Activated naive CD4-positive, alpha-beta T cell treated with anti-CD3 and anti-CD28 coated beads, Interleukin-2, amount 50 U/mL, for 72 hours (primary cell): ENCODE data around the gene DAPL1. TPM values are rescaled to one million over a fixed set of nuclear protein-coding genes. Genes with fewer than 3 reads are reported as not detected.
"Not testable (repeated sequence)": the region's sequence is repeated elsewhere in the genome, so short reads cannot be mapped to it uniquely, and the experiment has no call there.

Source experiments
- ATAC-seq, 2 donors: fragments of 150-1000 bp; cut with Tn5 transposase; 2 replicates each; pipeline ENCODE4 v1.10.0; 2021; ENCODE audit warnings: mild to moderate bottlenecking in 2 of 2, moderate library complexity in 2 of 2
- DNase-seq, 2 donors: peaks; one replicate each; pipeline ENCODE4 v3.0.0; 2021 to 2022; ENCODE audit warnings: low spot score in 2 of 2
- H3K27ac Mint-ChIP-seq, 2 donors: one replicate each; pipeline ENCODE4 v1.8.0; 2022; ENCODE audit warnings: mild to moderate bottlenecking in 2 of 2, mixed read lengths in 2 of 2
- H3K36me3 Mint-ChIP-seq, 2 donors: one replicate each; pipeline ENCODE4 v1.8.0; 2022; ENCODE audit warnings: mixed read lengths in 2 of 2
- H3K9me3 Mint-ChIP-seq, 2 donors: one replicate each; pipeline ENCODE4 v1.8.0; 2022; ENCODE audit warnings: mixed read lengths in 2 of 2
- total RNA-seq, 2 donors: library from RNA; stranded (reverse); gene quantifications; one replicate each; pipeline ENCODE4 v1.2.3, GENCODE V29; 2022

The DAPL1 gene
- total RNA-seq, 2 donors from 2014 or later, result not detected

GRCh38 chr2:158835431-158835830, 40.3 kb downstream of the DAPL1 start:
- no peak for ATAC-seq
- DNase-seq, result no peak
- Mint-ChIP-seq H3K36me3 (no peaks in the 10 kb centered on the region), H3K9me3 (no peaks in the 10 kb centered on the region), H3K27ac (no peak overlapping the region)

- no peaks in the 10 kb centered on the region for H3K9me3 Mint-ChIP-seq
- ATAC-seq (no peak), DNase-seq (no peak)
- no peak overlapping the region for H3K27ac Mint-ChIP-seq
- no peaks in the 10 kb centered on the region for H3K36me3 Mint-ChIP-seq
Observed at GRCh38 chr2:158837645-158838044, 42.5 kb downstream of the DAPL1 start.

GRCh38 chr2:158841850-158842249, 46.7 kb downstream of the DAPL1 start:
- DNase-seq (no peak), ATAC-seq (no peak)
- H3K27ac Mint-ChIP-seq, result no peak overlapping the region
- H3K36me3 Mint-ChIP-seq, result no peaks in the 10 kb centered on the region
- H3K9me3 Mint-ChIP-seq, result no peaks in the 10 kb centered on the region

GRCh38 chr2:158845444-158845843, 50.3 kb downstream of the DAPL1 start:
- no peaks in the 10 kb centered on the region for H3K36me3 Mint-ChIP-seq
- DNase-seq, result no peak
- H3K27ac Mint-ChIP-seq, result no peak overlapping the region
- no peak for ATAC-seq
- no peaks in the 10 kb centered on the region for H3K9me3 Mint-ChIP-seq

GRCh38 chr2:158845859-158846258, 50.7 kb downstream of the DAPL1 start:
- no peak overlapping the region for H3K27ac Mint-ChIP-seq
- DNase-seq (no peak), ATAC-seq (no peak)
- H3K36me3 Mint-ChIP-seq, result no peaks in the 10 kb centered on the region
- H3K9me3 Mint-ChIP-seq, result no peaks in the 10 kb centered on the region

- ATAC-seq, H3K9me3 Mint-ChIP-seq: not testable (repeated sequence)
Observed at GRCh38 chr2:158847526-158847925, 52.4 kb downstream of the DAPL1 start.

GRCh38 chr2:158848031-158848970, 53.2 kb downstream of the DAPL1 start:
- not testable (repeated sequence) for H3K9me3 Mint-ChIP-seq, H3K27ac Mint-ChIP-seq, ATAC-seq, DNase-seq, H3K36me3 Mint-ChIP-seq

More at GRCh38 chr2:158847526-158847925, 52.4 kb downstream of the DAPL1 start:
- H3K36me3 Mint-ChIP-seq, H3K27ac Mint-ChIP-seq, DNase-seq: not testable (repeated sequence)

GRCh38 chr2:158860179-158860578, 65.1 kb downstream of the DAPL1 start:
- ATAC-seq, H3K36me3 Mint-ChIP-seq, DNase-seq, H3K27ac Mint-ChIP-seq, H3K9me3 Mint-ChIP-seq: not testable (repeated sequence)

- not testable (repeated sequence) for H3K27ac Mint-ChIP-seq, H3K9me3 Mint-ChIP-seq, DNase-seq, ATAC-seq, H3K36me3 Mint-ChIP-seq
Observed at GRCh38 chr2:158861626-158862025, 66.5 kb downstream of the DAPL1 start.

- H3K36me3 Mint-ChIP-seq, ATAC-seq, H3K9me3 Mint-ChIP-seq, H3K27ac Mint-ChIP-seq, DNase-seq: not testable (repeated sequence)
Observed at GRCh38 chr2:158865469-158865868, 70.4 kb downstream of the DAPL1 start.

Other genes with a start within 250 kb of the DAPL1 start
- gene TANC1, start 173.3 kb downstream of the DAPL1 start, total RNA-seq, result 1 to 10 TPM in 1 of 2 donors, under 1 TPM in 1; 0.89 to 1.8 TPM